Mesenchymal stem cell (in vitro differentiated cells and primary cell): ENCODE results near the gene CSF3.

ENCODE experiments used
- DNase-seq: peaks from one replicate; pipeline ENCODE4 v3.0.0-alpha.2; 2013
- H2AFZ ChIP-seq: one replicate; pipeline ENCODE4 v1.6.1; 2013; ENCODE audit warnings: low read depth, mild to moderate bottlenecking, control low read depth, inconsistent platforms, low read length, moderate library complexity
- H2AK5ac ChIP-seq: 2 replicates; pipeline ENCODE4 v1.6.1; 2013; ENCODE audit warnings: low read length, moderate library complexity, mild to moderate bottlenecking, inconsistent platforms; ENCODE audit not compliant: severe bottlenecking
- H2BK120ac ChIP-seq: one replicate; pipeline ENCODE4 v1.6.1; 2013; ENCODE audit warnings: low read depth, mild to moderate bottlenecking, inconsistent platforms, low read length, moderate library complexity
- H2BK12ac ChIP-seq, 2 experiments: one replicate each; pipeline ENCODE4 v1.6.1; 2013; ENCODE audit warnings: inconsistent platforms in 2 of 2, low read length in 2 of 2, mild to moderate bottlenecking in 2 of 2, moderate library complexity in 2 of 2, control low read depth in 1 of 2
- H2BK15ac ChIP-seq: one replicate; pipeline ENCODE4 v1.6.1; 2013; ENCODE audit warnings: mild to moderate bottlenecking, low read depth, inconsistent platforms; ENCODE audit not compliant: poor library complexity, severe bottlenecking
- H2BK5ac ChIP-seq: 2 replicates; pipeline ENCODE4 v1.6.1; 2013; ENCODE audit warnings: low read depth, mild to moderate bottlenecking, low read length, control low read depth, inconsistent platforms; ENCODE audit not compliant: poor library complexity, severe bottlenecking
- H3K14ac ChIP-seq, 2 experiments: one replicate each; pipeline ENCODE4 v1.6.1; 2013; ENCODE audit warnings: inconsistent platforms in 2 of 2, low read length in 2 of 2, control low read depth in 1 of 2, mild to moderate bottlenecking in 1 of 2, moderate library complexity in 1 of 2
- H3K18ac ChIP-seq, 2 experiments: one replicate each; pipeline ENCODE4 v1.6.1; 2013; ENCODE audit warnings: inconsistent platforms in 2 of 2, low read length in 2 of 2, control low read depth in 1 of 2, low read depth in 1 of 2, mild to moderate bottlenecking in 1 of 2
- H3K23ac ChIP-seq, 2 experiments: one replicate each; pipeline ENCODE4 v1.6.1; 2013; ENCODE audit warnings: inconsistent platforms in 2 of 2, low read length in 2 of 2, mild to moderate bottlenecking in 2 of 2, moderate library complexity in 2 of 2, control low read depth in 1 of 2
- H3K27ac ChIP-seq: 2 replicates; pipeline ENCODE4 v1.5.1; 2013; ENCODE audit warnings: mild to moderate bottlenecking, moderate library complexity, low read length, control low read depth, inconsistent platforms; ENCODE audit not compliant: poor library complexity, severe bottlenecking
- H3K27me3 ChIP-seq, 2 experiments: 2 replicates each; pipeline versions ENCODE4 v1.6.1 to v1.7.0; 2013; ENCODE audit warnings: low read length in 2 of 2, mild to moderate bottlenecking in 2 of 2, moderate library complexity in 2 of 2, control low read depth in 1 of 2, inconsistent platforms in 1 of 2; ENCODE audit not compliant: control insufficient read depth in 1 of 2, insufficient read depth in 1 of 2
- H3K36me3 ChIP-seq, 2 experiments: 2 replicates each; pipeline versions ENCODE4 v1.6.1 to v1.7.0; 2013; ENCODE audit warnings: low read length in 2 of 2, control low read depth in 1 of 2, inconsistent platforms in 1 of 2, low read depth in 1 of 2, mild to moderate bottlenecking in 1 of 2; ENCODE audit not compliant: insufficient read depth in 2 of 2, control insufficient read depth in 1 of 2
- H3K4ac ChIP-seq, 2 experiments: one replicate each; pipeline ENCODE4 v1.6.1; 2013; ENCODE audit warnings: inconsistent platforms in 2 of 2, low read length in 2 of 2, mild to moderate bottlenecking in 2 of 2, moderate library complexity in 2 of 2, control low read depth in 1 of 2, low read depth in 1 of 2
- H3K4me1 ChIP-seq: 2 replicates; pipeline ENCODE4 v1.6.1; 2013; ENCODE audit warnings: low read depth, low read length, control low read depth; ENCODE audit not compliant: control insufficient read depth, insufficient read depth
- H3K4me2 ChIP-seq: 2 replicates; pipeline ENCODE4 v1.6.1; 2013; ENCODE audit warnings: low read length, mild to moderate bottlenecking, inconsistent platforms; ENCODE audit not compliant: poor library complexity, severe bottlenecking
- H3K4me3 ChIP-seq, 2 experiments: 2 replicates each; pipeline versions ENCODE4 v1.5.1 to v1.7.0; 2013; ENCODE audit warnings: low read length in 2 of 2, mild to moderate bottlenecking in 2 of 2, control low read depth in 1 of 2, low read depth in 1 of 2; ENCODE audit not compliant: insufficient read depth in 1 of 2
- H3K79me1 ChIP-seq: replicated peaks from 2 replicates; pipeline ENCODE4 v1.6.1; 2013; ENCODE audit warnings: mild to moderate bottlenecking, control low read depth, low read length, inconsistent platforms; ENCODE audit not compliant: poor library complexity, severe bottlenecking
- H3K9ac ChIP-seq: 2 replicates; pipeline ENCODE4 v1.7.0; 2013; ENCODE audit warnings: mild to moderate bottlenecking, low read length, moderate library complexity
- H3K9me3 ChIP-seq: 2 replicates; pipeline ENCODE4 v1.7.0; 2013; ENCODE audit warnings: mild to moderate bottlenecking, low read length; ENCODE audit not compliant: control insufficient read depth
- H4K8ac ChIP-seq: one replicate; pipeline ENCODE4 v1.6.1; 2013; ENCODE audit warnings: inconsistent platforms, mild to moderate bottlenecking, low read length, moderate library complexity
- H4K91ac ChIP-seq: one replicate; pipeline ENCODE4 v1.6.1; 2013; ENCODE audit warnings: mild to moderate bottlenecking, low read length, inconsistent platforms
- WGBS: methylation state at CpG from one replicate; pipeline ENCODE4 v1.1.7; 2013; ENCODE audit warnings: mixed read lengths; 5-methylcytosine and 5-hydroxymethylcytosine counted together

Gene CSF3

DNA sequence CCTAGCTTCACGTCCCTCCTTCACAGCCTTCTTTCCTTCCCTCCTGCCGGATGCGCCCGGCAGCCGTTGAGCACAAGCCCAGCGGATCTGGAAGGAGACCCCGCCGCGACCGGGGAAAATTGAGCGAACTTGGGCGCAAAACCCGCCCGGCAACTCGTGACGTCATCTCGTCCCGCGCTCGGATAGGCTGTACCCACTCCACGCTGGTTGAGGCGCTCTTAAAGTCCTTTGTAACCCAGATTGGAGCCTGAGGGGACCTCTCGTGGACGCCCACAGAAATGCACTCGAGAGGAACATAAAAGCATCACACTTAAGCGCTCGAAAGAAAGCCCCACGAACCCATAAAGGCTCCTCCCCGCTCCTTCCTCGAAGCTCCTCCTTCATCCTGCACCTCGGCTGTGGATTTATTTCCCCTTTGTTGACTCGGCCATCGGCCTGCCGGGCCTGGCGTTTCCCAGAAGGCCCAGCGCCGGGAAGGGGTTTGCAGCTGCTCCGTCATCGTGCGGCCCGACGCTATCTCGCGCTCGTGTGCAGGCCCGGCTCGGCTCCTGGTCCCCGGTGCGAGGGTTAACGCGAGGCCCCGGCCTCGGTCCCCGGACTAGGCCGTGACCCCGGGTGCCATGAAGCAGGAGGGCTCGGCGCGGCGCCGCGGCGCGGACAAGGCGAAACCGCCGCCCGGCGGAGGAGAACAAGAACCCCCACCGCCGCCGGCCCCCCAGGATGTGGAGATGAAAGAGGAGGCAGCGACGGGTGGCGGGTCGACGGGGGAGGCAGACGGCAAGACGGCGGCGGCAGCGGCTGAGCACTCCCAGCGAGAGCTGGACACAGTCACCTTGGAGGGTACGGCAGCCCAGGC, 34.7 kb upstream of the CSF3 start, which contains the start of gene PSMD3:
Gene PSMD3 (plus strand): TSS at position 457 of the 856 bp plus-strand sequence. CDS start 164 bp downstream, at position 621.
- peak within 1 kb of the TSS; percentile 86 to 87 for H3K23ac ChIP-seq
- peak within 1 kb of the TSS; percentile 55 for H3K27ac ChIP-seq
- peak within 1 kb of the TSS; percentile 37 for H2BK5ac ChIP-seq
- peak; percentile 100 for DNase-seq
- H2BK120ac ChIP-seq, result peak within 1 kb of the TSS; percentile 90
- peak within 1 kb of the TSS; percentile 93 for H2AFZ ChIP-seq
- peak within 1 kb of the TSS; percentile 99 for H3K9ac ChIP-seq
- peak within 1 kb of the TSS in 1 of 2 experiments; percentile 97 for H3K14ac ChIP-seq
- peak within 1 kb of the TSS; percentile 94 for H4K8ac ChIP-seq
- H3K18ac ChIP-seq, result peak within 1 kb of the TSS; percentile 95 to 96
- H4K91ac ChIP-seq, result peak within 1 kb of the TSS; percentile 93
- peaks cover 2% of the 10 kb centered on the region for H3K4me1 ChIP-seq
- H3K27me3 ChIP-seq, result no peaks in the 10 kb centered on the region
- peaks cover 15 to 16% of the 10 kb centered on the region in 2 experiments for H3K36me3 ChIP-seq
- H3K4me3 ChIP-seq, result peak within 1 kb of the TSS; percentile 99
- no peak within 1 kb of the TSS for H2AK5ac ChIP-seq
- H3K9me3 ChIP-seq, result no peaks in the 10 kb centered on the region
- peak within 1 kb of the TSS in 1 of 2 experiments; percentile 64 for H2BK12ac ChIP-seq
- H3K79me1 ChIP-seq, result peaks cover 12% of the 10 kb centered on the region
- peak within 1 kb of the TSS; percentile 94 for H3K4me2 ChIP-seq
- H2BK15ac ChIP-seq, result peak within 1 kb of the TSS; percentile 91
- H3K4ac ChIP-seq, result peak within 1 kb of the TSS; percentile 97 to 98
- WGBS, result under 1% methylated on average over 73 of the region's 84 CpGs

DNA sequence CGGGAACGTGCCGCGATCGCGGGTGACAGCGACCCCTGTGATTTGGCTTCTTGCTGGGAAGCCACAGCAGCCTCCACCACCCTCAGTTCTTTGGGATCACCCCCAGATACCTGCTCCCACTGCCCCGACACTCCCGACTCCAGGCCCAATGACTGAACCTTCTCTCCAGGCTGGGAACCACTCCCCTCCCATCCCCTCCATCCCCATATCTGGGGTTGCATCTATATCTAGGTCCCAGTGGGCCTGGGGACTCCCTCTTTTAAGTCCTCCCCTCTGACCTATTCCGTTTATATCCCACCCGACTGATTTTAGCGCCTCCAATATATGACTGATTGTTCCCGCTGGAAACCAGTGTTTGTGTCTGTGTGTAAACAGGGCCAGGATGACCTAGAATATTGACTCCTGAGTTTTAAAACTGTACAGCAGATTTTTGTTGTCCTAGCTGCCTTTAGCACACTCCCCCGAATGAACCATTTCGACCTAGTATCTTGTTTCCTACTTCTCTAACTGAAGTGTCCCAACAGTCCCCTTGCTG, 34.0 kb upstream of the CSF3 start:
- H3K4ac ChIP-seq, result peak overlapping the region; percentile 97 to 98
- peak overlapping the region; percentile 90 for H2BK120ac ChIP-seq
- no peaks in the 10 kb centered on the region for H3K27me3 ChIP-seq
- H3K4me2 ChIP-seq, result peak overlapping the region; percentile 72
- peak overlapping the region; percentile 94 for H4K8ac ChIP-seq
- peaks cover 16% of the 10 kb centered on the region for H3K79me1 ChIP-seq
- H2BK12ac ChIP-seq, result no peak overlapping the region
- peak overlapping the region; percentile 93 for H4K91ac ChIP-seq
- peaks cover 2% of the 10 kb centered on the region for H3K4me1 ChIP-seq
- peak overlapping the region in 1 of 2 experiments; percentile 97 for H3K14ac ChIP-seq
- peak overlapping the region; percentile 86 to 87 for H3K23ac ChIP-seq
- no peak overlapping the region for H2AK5ac ChIP-seq
- H3K9ac ChIP-seq, result peak overlapping the region; percentile 99
- 7% methylated on average over 13 of the region's 15 CpGs for WGBS
- H2BK15ac ChIP-seq, result peak overlapping the region; percentile 91
- H3K18ac ChIP-seq, result peak overlapping the region; percentile 95 to 96
- H3K9me3 ChIP-seq, result no peaks in the 10 kb centered on the region
- H3K4me3 ChIP-seq, result peak overlapping the region; percentile 99
- H3K27ac ChIP-seq, result no peak overlapping the region
- H2BK5ac ChIP-seq, result no peak overlapping the region
- H3K36me3 ChIP-seq, result peaks cover 19 to 23% of the 10 kb centered on the region in 2 experiments
- DNase-seq, result peak; percentile 19
- no peak overlapping the region for H2AFZ ChIP-seq

DNA sequence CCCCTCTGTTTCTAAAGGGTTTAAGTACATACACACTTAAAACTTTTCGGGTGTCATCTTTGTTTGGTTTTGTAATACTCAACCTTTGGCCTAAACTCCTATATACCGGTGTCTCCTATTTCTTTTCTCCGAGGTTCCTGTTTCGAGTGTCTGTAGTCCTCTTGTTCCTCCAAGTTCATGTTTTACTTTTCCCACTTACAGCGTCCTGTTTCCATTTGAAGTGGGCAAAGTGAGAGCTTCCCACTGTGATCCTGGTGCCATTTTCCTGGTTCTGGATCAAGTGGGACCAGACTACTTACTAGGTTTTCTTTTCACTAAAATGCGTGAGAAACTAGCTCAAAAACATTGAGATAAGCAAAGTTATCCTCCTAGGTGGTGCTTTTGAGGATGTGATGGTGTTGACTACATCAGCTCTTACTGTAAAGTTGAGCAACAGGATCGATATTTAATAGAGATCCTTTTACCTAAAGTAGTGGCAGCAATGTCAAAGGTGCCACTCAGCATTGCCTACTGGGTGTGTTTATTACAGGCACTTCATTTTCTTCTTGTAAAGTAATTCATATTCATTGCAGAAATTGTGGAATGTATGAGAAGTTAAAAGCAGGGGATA, 33.4 kb upstream of the CSF3 start:
- H2AK5ac ChIP-seq, result no peak overlapping the region
- peak overlapping the region in 1 of 2 experiments; percentile 99 for H3K4me3 ChIP-seq
- H3K9ac ChIP-seq, result peak overlapping the region; percentile 99
- peaks cover 21% of the 10 kb centered on the region for H3K79me1 ChIP-seq
- no peak overlapping the region for H3K27ac ChIP-seq
- DNase-seq, result no peak
- no peak overlapping the region for H3K23ac ChIP-seq
- H2BK120ac ChIP-seq, result no peak overlapping the region
- no peak overlapping the region for H3K14ac ChIP-seq
- H4K91ac ChIP-seq, result no peak overlapping the region
- H3K27me3 ChIP-seq, result no peaks in the 10 kb centered on the region
- no peaks in the 10 kb centered on the region for H3K9me3 ChIP-seq
- WGBS, result 63% methylated on average over 7 of the region's 7 CpGs
- H2AFZ ChIP-seq, result no peak overlapping the region
- H3K36me3 ChIP-seq, result peaks cover 24 to 29% of the 10 kb centered on the region in 2 experiments
- peak overlapping the region; percentile 72 for H3K4me2 ChIP-seq
- no peak overlapping the region for H2BK5ac ChIP-seq
- no peak overlapping the region for H3K4ac ChIP-seq
- no peak overlapping the region for H2BK15ac ChIP-seq
- no peak overlapping the region for H3K18ac ChIP-seq
- peaks cover 2% of the 10 kb centered on the region for H3K4me1 ChIP-seq
- no peak overlapping the region for H2BK12ac ChIP-seq
- no peak overlapping the region for H4K8ac ChIP-seq
